Spleen (tissue), 7 donors: Measurements from ENCODE around the gene DUSP23.

ENCODE experiments used
- POLR2A ChIP-seq, 3 donors: fragments of 450-650 bp; IDR thresholded peaks; one replicate each; pipeline ENCODE4 v1.5.1; 2017; ENCODE audit warnings: antibody characterized with exemption in 3 of 3, mild to moderate bottlenecking in 1 of 3
- POLR2AphosphoS5 ChIP-seq, 3 donors: sonication (generic); formaldehyde crosslinking; IDR thresholded peaks; one replicate each; pipeline ENCODE4 v1.5.1; 2017; ENCODE audit warnings: antibody characterized with exemption in 3 of 3
- TF ChIP-seq, protein P1 (sequence below), 11 experiments: fragments of 200-600 bp in 7 of 11; fragments of 450-650 bp in 4 of 11; sonication (generic) in 4 of 11; IDR thresholded peaks in 8 of 11; conservative IDR thresholded peaks in 3 of 11; 1 replicate in 7 of 11; 2 replicates in 4 of 11; pipeline versions ENCODE4 v1.4.0 to v1.8.0; 2016 to 2021; ENCODE audit warnings: antibody characterized with exemption in 11 of 11, inconsistent platforms in 4 of 11, mild to moderate bottlenecking in 1 of 11
- donor health status: DM: no; HTN: no; CAD: no; lungs with moderate emphysema.
- donor health status: DM: no; HTN: no; CAD: no.
- donor health status: DM: no; HTN: no; CAD: no.

DNA sequence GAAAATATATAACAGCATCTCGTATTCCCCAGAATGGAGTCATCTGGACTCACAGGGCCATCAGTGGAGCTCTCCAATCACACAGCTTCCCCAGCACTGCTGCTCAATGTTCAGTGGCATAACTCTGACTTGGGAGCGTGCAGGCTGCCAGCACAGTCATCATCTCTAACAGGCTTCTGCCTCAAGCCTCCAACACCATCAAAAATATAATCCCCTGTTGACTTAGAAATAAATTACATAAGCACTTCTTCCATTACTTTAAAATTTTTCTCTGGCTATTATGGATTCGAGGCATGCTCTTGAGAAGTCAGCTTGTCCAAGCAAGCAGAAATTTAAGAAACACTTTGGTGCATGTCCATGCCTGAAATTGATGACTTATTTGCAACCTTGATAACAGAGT lies 6.2 kb downstream of the DUSP23 start:
- TF ChIP-seq, protein P1, sequence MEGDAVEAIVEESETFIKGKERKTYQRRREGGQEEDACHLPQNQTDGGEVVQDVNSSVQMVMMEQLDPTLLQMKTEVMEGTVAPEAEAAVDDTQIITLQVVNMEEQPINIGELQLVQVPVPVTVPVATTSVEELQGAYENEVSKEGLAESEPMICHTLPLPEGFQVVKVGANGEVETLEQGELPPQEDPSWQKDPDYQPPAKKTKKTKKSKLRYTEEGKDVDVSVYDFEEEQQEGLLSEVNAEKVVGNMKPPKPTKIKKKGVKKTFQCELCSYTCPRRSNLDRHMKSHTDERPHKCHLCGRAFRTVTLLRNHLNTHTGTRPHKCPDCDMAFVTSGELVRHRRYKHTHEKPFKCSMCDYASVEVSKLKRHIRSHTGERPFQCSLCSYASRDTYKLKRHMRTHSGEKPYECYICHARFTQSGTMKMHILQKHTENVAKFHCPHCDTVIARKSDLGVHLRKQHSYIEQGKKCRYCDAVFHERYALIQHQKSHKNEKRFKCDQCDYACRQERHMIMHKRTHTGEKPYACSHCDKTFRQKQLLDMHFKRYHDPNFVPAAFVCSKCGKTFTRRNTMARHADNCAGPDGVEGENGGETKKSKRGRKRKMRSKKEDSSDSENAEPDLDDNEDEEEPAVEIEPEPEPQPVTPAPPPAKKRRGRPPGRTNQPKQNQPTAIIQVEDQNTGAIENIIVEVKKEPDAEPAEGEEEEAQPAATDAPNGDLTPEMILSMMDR (IDR thresholded peaks at IDR 0.05 in 8 of 11, conservative IDR thresholded peaks at IDR 0.05 in 3 of 11), result no peak
- TF ChIP-seq POLR2A (IDR thresholded peaks at IDR 0.05) (no peak), POLR2AphosphoS5 (IDR thresholded peaks at IDR 0.05) (no peak)
